Central memory CD4-positive, alpha-beta T cell (primary cell): ENCODE results near the gene RASSF1.
A peak's percentile ranks its signal among the peaks of the same experiment; 100 is the strongest.

ENCODE experiments used
- DNase-seq: peaks from one replicate; pipeline ENCODE4 v3.0.0; 2022

RASSF1 gene

DNA sequence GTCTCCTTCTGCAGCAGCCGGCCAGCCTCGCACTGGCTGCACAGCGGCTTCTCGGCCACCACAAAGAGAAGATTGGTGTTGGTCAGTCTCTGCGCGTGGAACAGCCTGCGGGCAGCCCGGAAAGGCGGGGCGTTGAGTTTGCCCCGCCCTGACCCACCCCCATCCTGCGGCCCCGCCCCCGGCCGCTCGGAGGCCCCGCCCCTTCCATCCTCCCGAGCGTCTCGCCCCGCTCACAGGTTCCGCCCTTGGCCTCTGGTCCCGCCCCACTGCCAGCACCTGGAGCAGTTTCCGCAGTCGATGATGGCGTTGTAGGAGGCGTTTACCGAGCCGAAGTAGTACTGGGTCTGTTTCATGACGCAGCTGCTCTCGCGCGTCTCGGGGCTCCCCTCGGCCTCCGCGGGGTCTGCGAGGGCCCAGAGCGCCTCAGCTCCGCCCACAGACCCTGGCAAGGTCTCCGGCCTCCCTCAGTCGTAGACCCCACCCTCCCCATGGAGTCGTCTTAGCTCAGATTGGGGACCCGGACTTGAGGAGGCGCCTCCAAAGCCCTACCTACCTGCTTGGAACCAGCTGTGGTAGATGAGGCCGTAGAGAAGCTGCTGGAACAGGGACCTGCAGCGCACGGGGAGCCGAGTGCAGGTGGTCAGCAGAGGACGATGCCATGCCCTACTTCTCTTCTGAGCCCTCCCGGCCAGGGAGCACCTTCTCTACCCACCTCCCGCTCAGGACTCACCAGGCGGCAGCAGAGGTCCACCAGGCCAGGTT is 24.6 kb upstream of the RASSF1 start:
- peak; percentile 93 for DNase-seq

DNA sequence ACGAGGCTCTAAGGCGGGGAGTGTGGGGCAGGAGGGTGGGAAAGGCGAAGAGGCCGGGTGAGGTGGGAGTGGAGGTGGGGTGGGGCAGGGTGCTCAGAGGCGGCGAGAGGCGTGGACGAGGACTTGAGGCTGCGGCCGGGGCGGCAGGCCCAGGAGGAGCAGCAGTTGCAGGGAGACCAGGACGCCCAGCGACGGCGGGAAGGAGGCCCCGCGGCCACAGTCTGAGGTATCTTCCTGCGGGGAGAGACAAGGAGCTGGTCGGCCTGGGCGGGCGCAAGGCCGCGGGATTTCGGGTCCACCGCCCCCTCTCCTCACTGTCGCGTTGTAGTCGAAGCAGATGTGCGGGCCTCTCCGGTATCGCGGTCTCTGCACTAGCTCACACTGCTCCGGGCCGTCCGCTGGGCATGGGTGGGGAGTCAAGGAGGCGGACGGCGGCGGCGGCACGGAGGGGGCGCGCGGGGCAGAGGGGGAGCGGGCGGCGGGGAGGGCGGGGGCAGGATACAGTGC is 24.0 kb upstream of the RASSF1 start:
- DNase-seq = no peak

DNA sequence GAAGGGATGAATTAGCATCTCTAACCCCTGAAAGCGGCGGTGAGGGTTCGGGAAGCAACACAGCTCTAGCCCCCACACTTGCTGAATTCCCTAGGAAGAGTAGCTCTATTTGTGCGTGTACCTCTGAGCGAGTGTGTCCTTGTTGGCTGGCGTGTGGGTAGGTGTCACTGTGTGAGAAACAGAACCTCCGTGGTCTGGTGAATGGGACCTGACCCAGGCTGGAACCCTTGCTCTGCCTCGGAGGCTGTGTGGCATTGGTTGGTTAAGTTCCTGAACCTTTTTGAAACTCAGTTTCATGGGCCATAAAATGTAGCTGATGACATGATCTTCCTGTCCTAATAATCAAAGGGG is 19.1 kb upstream of the RASSF1 start:
- DNase-seq = no peak

DNA sequence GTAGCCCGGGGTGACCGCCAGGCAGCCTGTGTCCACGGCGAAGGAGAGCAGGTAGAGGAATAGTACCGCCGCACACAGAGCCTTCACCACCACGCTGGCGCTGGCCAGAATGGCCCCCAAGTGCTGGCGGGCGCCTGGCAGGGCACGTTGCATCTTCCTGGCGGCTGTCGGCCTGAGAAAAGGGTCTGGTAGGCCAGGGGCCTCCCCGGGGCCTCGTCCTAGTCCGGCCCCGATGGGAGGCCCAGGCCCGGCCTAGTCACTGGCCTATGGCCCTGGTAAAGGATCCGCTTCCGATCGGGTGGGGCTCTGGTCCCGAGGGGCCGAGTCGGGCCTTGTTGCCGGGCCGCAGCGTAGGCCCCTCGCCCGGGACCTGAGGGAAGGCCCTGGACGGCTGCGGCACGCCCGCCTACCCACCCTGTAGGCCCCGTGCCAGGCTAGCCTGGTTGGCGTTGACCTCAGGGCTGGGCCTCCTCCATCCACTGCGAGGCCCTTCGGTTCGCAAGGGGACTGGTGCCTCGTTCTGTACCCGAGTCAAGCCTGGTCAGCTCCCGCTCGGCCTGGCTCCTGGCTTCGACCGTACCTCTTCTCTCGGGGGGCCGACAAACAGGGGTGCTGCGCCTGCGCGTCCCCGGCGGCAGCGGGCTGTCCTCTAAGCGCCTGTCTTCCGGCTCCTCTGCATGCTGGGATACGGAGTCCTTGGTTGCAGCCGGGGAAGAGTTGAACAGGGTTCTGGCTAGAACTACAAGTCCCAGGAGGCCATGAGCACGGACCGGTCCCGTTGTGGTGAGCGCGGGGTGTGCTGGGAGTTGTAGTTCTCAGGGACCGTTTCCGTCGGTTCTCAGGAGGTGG is 18.5 kb upstream of the RASSF1 start, which contains the start of gene TMEM115:
Gene TMEM115 (minus strand): TSS at position 611 of the 849 bp plus-strand sequence. CDS start 458 bp downstream, at position 153.
- peak; percentile 96 for DNase-seq

DNA sequence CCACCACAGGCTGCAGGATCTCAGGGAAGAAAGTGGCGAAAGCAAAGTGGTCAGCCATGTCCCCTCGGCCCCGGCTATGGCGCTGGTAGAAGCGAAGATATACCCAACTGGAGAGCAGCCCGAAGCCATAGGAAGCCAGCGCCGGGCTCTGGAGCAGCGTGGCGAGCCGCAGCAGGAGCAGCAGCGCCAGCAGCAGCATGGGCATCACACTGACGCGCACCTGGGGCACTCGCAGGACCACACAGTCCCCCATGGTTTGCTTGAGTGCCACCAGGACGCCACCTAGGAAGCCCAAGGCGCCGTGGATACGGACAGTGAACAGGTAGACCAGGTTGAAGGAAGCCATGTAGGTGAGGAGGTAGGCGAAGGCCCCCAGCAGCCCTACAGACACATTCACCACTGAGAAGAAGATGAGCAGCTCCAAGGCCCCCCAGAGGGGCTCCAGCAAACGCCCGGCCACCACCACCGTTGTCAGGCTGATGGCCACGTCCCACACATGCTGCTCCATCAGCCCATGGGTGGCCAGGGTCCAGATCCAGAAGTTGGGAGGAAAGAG is 17.8 kb upstream of the RASSF1 start:
- DNase-seq = no peak

DNA sequence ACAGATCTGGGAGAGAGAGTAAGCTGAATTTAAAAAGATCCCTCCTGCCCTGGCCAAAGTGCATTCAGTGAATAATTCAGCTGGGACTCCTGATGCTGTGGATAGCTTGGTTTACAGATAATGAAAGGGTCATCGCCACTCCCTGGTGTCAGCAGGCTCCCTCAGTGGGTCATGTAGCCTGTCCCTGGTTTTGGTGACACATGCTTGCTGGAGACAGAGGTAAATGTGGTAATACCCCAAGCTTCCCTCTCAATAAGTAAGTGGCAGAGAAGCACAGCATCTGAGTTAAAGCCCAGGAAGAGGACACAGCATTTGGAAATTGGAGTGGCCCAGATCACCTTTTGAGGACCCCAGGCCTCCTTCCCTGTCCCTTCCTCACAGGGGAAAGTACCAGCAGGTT is 16.8 kb upstream of the RASSF1 start:
- no peak for DNase-seq

DNA sequence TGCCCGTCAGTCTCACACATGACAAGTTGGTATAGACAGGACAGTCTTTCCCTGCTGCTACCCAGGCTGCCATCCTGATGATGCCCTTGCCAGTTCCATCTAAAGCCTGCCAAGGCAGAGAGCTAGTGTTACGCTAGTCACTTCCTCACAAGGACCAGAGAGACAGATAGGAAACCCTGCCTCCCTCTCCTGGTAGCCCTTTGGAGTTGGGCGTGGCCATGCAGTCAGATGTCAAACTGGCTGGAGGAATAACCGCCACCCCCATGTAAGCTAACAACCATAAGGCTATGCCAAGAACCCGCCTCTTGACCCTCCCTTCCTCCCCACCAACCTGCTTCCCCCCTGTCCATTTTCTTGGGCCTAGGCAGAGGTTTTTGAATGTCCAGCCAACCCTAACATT is 15.9 kb upstream of the RASSF1 start:
- no peak for DNase-seq

DNA sequence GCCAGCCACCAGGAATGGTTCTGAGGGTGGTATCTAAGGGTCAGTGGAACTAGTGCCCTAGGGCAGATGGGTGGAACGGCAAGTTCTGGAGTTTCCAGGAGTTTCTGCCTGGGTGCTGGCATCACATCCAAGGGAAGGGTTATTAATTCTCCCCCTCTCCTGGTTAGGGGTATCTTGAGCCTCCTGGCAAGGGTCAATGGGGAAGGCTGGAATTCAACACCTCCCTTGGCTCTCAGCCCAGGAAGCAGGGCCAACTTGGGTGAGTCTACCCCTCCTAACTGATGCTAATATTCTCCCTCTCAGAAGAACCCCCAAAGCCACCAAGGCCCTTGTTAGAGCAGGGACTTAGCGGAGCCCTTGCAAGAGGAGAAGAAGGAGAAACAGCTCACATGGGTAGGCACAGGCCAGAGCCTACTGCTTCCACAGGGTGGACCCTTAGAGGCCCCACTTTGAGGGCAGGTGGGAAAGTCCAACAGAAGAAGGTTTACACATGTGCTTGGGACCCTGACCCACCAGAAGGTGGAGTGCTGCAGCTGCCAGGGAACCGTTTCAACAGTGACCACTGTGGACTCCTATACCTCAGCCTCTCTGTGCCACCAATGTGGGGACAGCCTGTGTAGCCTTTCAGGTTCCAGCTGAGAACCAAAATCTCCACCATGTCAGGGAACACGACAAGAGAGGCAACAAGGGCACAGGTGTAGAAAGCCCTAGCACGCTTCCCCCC is 15.4 kb upstream of the RASSF1 start:
- no peak for DNase-seq

DNA sequence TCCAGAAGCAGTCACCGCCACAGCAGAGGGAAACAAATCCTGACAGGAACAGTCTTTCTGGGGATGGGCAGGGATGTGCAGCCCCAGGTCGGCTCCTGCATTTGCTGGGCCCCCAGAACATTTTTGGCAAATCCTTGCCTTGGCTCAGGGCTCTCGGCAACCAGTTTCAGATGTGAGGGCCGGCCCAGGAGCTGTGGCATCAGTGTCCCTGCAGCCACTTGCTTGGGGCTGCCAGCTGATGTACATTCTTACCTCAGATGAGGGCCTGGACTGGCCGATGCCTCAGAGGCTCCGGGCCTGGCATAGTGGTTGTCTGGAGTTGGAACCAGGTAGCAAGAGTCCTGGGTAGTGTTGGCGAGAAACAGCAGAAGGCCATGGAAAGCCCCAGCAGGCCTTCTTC is 14.2 kb upstream of the RASSF1 start:
- no peak for DNase-seq

DNA sequence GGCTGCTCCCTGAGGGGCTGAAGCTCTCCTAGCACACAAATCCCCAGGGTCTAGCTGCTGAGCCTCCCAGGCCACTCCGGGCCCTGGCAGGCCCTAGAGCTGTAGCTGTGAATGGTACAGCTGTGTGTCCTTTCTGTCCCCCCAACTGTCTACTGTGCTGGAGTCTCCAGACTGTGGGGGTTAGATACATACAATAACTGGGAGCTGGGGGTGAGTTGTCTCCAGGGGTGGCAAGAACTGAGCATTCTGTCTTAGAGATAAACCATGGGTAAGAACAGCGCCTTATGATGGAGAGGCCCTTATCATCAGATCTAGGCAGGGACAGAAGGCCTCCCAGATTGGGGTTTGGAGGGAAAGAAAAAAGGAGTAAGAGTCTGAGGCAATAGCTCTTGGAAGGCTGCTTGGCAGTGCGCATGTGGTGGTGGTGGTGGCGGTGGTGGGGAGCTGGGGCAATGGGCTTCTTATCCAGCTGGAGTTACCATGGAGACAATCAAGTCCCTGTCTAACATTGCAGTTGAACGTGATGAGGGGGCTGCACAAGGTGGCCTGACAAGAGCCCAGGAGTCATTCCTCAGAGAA is 13.6 kb upstream of the RASSF1 start:
- DNase-seq = no peak

DNA sequence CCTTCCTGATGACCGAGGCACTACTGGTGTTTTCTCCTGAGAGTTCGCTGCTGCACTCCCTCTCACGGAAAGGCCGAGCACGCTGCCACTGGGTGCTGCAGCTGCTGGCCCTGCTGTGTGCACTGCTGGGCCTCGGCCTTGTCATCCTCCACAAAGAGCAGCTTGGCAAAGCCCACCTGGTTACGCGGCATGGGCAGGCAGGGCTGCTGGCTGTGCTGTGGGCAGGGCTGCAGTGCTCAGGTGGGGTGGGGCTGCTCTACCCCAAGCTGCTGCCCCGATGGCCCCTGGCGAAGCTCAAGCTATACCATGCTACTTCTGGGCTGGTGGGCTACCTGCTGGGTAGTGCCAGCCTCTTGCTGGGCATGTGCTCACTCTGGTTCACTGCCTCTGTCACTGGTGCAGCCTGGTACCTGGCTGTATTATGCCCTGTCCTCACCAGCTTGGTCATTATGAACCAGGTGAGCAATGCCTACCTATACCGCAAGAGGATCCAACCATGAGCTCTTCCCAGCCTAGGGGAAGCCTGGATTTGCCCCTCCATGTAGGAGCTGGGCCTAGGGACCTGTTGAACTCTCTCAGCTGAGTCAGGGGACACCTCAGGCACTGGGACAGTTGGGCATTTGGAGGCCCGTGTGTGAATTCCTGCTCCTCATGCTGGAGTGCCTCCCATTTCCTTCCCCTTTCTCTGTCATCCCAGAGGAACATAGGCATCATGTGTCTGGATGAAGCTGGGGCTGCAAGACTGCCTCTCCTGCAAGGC is 12.8 kb upstream of the RASSF1 start:
- no peak for DNase-seq

DNA sequence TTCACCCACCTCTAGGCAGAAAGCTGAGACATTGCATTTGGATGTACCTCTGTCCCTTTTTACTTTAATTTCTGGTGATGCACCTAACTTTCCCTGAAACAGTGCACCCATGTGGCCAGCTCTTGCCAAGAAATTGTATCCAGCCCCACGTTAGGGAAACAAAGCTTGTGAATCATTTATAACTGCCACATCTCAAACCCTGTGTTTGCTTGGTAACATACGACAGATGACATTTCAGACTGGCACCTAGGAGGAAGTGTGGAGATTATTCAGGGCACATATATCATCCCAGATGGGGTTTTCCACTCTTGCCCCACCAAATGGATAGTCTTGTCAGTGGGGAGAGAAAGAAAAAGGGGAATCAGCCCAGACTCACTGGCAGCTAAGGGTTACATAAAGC is 12.1 kb upstream of the RASSF1 start:
- DNase-seq = no peak

DNA sequence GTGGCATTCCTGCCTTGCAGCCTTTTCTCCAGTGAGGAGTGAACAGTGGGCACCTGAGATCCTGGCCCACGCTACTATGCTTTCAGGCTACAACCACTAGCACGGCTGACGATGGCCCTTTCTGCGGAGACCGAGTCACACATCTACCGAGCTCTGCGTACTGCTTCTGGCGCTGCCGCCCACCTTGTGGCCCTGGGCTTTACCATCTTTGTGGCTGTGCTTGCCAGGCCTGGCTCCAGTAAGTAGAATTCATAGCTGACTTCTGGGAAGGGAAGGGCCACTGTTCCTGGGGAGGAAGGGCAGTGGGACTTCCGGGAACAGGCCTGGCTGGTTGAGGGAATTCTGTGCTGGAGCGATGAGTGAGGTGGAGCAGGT is 10.7 kb upstream of the RASSF1 start:
- no peak for DNase-seq

DNA sequence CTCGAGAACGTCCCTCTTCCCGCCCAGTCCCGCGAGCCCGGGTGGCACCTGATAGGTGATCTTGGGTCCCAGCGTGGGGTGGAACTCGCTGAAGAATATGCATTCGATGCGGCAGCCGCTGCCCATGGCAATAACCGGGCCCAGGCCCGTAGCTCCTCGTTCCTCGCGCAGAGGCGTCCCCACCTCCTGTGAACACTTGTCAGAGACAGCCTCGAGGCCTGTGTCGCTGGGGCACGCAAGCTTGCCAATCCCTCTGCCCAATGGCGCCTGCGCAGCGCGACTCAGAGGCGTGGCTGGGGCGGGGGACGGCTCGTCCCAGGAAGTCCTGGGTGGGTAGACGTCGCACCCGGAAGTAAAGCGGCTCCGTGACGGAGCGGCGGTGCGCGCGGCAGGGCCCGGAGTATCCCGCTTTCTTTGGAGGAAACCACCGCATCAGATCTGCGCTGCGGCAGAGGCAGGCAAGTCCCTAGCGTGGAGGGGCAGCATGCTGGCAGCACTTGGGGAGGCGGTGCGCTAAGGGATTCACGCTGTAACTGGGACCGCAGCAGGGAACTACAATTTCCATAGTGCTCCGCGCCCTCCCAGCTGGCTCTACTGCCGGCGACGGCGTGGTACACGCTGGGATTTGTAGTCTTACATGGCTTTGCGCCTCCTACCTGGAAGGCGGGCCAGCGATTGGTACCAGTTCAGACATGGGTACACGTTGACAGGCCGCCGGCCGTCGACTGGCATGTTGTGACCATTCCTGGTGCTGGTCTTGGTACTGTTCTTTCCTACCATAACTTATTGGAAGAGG is 10.1 kb upstream of the RASSF1 start, which contains the start of the genes CYB561D2 and NPRL2:
Gene CYB561D2 (plus strand): TSS at position 336 of the 796 bp plus-strand sequence. CDS start 572 bp downstream, outside the sequence.
Gene NPRL2 (minus strand): TSS at position 249 of the 796 bp plus-strand sequence. CDS start 123 bp downstream, at position 126.
- peak; percentile 98 for DNase-seq

DNA sequence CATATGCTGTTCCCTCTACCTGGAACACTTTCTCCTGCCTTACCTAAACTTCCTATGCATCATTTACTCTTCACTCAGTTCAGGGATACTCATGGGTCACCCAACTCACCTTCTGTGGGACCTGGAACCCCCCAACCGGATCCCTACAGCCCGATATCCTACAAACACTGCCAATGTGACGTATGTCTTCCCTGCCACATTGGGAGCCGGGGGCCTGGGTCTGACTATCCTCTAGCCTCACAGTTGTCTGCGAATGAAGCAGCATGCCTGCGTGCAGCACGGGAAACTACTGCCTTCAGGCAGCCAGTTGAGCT is 9.5 kb upstream of the RASSF1 start:
- DNase-seq = no peak

DNA sequence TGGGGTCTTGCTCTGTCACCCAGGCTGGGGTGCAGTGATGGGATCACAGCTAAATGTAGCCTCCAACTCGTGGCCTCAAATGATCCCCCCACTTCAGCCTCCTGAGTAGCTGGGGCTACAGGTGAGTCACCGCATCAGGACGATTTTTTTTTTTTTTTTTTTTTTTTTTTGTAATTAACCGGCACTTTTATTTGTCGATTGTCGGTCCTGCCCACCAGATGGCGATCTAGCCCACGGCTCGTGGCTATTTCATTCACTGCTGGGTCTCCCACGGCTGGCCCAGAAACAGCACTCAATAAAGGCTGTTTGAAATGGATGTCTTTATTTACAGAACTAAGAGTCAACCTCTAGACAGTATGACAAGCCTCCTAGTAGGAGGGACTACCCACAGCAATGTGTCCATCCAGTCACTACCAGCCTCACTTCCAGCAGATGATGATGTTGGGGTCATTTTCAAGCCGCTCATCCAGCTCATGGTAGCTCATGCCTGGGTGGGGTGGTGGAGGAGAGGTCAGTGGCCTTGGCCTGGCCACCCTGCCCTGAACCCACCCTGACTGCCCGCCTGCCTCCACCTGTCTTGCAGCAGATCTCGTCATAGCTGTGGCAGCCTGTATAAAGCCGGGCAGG is 6.7 kb upstream of the RASSF1 start:
- DNase-seq = peak; percentile 73

DNA sequence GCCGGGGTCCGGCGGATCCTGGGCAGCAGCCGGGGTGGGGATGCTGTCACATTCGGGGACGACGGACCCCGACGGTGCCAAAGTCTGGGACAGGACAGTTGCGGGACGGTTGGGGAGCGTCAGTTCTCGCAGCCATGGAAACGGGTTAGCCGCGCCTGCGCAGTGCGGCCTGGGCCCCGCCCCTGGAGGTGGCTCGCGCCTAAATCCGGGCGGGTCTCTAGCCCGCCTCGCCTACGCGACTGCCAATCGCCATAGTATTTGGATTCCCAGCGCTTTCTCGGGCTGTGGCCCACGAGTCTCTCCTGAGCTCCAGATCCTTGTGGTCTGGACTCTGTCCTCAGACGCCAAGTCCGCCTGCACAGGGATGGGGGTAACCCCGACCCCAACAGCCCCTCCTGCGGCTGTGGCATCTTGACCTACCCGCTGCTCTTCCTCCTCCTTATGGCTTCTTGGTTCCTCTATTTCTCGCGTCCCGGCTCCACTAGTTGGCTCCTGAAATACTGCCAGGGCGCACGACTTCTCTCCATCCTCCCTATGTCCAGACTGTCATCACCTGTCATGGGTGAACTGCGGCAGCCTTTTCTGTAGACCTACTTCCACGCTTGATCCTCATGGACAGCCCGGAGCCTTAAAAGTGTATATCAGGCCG is 5.1 kb upstream of the RASSF1 start, which contains the start of gene ZMYND10:
Gene ZMYND10 (minus strand): TSS at position 147 of the 649 bp plus-strand sequence. CDS start 153 bp downstream, outside the sequence.
- peak; percentile 71 for DNase-seq

DNA sequence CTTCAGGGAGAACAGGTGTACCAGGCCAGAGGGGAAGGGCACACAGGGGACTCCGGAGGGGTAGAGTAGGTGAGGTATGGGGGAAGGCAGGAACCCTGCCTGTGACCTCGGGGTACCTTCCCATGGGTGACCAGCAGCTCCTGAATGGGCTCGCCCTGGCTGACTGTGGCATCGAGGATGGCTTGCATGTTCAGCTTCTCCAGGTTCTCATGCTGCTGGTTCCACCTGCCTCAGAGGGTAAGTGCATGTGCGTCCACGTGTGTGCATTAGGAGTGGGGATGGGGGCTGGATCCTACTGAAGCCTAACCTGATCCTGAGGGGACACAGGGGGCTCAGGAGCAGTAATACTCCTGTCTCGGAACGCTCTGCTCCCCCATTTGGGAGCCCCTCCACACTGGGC is 4.4 kb upstream of the RASSF1 start:
- no peak for DNase-seq

DNA sequence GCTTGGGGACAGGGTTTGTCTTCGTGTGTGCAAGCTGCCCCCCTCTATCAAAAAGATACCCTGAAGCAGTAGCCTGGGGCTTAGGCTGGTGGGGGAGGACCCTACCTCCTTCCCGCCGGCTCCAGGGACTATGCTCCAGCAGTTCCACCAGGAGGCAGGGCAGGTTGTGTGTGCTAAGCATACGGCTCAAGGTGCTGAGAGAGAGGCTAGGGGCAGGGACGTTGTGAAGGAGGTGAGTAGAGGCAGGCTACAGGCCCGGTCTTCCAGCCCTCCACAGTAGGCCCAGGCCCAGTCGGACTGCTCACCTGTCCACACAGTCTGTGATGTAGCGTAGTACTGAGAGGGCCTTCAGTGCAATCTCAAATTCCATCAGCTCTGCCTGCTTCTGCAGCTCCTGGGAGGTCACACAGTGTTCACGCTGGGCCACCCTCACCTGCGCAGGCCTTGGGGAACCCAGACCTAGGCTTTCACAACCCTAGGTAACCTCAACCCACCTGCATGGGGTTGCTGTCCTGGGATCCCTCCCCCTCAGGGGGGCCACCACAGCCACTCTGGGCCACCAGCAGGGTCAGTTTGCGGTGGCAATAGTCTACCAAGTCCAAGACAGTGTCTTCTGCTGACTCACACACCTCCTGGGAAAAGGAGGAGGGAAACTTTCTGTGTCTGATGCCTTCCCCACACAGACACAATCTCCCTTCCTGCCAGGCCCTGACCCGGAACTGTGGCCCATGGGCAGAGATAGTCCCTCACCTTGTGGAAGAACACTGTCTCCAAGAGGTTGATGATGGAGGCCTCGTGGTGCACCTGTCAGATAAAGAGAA is 2.4 kb upstream of the RASSF1 start:
- no peak for DNase-seq
